ENCODE data around the gene DCST2.

DCST2 gene

GRCh38 chr1:155033524-155033923, at the start of gene DCST2, which contains the start of gene DCST1:
TSS of gene DCST2 (minus strand) at chr1:155033781. CDS start at chr1:155033701, 80 bp downstream.
TSS of gene DCST1 (plus strand) at chr1:155033824. CDS start at chr1:155034037, 213 bp downstream.
- no peak for DNase-seq (ENCODE audit: low read depth)

DNA sequence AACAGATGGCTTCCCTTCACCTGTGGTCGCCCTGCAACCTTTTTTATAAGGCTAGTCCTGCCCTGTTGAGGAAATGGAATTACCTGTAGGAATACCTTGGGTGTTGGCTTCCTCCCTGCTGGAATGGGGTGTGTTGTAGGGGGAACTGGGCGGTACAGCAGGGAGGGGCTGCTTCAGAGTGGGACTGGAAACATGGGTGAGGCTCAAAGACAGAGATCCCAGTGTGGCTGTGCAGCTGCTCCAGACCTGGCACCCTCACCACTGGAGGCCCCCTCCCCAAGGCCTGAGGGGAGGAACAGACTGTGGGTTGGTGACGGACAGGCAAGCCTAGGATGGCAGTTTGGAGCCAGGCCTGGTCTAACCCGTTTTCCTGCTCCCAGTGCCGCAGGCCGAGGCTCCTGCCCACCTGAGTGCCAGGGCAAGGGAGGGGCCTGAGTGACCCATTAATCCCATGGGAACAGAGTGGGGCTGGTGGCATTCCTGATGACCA, 49.5 kb upstream of the DCST2 start:
- DNase-seq (ENCODE audit: low read depth) = no peak

DNA sequence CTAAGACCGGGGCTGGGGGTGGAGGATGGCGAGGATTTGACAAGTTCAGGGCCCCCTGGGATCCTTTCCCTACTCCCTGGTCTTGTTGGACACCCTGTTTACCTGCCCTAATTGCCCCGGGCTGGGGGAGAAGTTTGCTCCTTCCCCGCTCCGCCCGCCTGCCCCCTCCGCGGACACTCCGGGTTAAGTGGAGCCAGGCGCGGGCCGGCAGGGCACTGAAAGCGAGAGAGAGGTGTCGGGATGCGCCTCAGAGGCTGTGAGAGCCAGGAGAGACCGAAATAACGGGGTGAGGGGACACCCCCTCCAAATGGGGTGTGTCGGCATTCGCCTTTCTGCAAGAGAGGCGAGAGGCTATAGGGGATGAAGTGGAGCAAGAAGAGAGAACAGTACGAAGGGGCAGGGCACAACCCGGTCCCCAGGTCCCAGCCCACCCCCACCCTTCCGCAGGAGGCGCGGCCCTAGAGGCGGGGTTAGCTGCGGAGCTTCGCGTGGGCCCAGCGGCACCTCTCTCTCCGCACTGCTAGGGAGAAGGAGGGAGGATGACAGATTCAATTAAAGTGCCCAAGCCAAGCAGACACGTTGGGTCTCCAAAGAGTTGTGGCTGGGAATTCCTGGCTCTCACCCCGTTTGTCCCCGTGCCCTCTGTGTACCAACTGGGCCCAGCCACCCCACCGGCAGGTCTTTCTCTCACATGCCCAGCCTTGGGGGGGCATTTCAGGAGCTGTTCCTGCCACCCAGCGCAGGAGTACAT, 48.9 kb upstream of the DCST2 start:
- DNase-seq (ENCODE audit: low read depth) = no peak

GRCh38 chr1:155081472-155082300, 48.1 kb upstream of the DCST2 start:
- no peak for DNase-seq (ENCODE audit: low read depth)

DNA sequence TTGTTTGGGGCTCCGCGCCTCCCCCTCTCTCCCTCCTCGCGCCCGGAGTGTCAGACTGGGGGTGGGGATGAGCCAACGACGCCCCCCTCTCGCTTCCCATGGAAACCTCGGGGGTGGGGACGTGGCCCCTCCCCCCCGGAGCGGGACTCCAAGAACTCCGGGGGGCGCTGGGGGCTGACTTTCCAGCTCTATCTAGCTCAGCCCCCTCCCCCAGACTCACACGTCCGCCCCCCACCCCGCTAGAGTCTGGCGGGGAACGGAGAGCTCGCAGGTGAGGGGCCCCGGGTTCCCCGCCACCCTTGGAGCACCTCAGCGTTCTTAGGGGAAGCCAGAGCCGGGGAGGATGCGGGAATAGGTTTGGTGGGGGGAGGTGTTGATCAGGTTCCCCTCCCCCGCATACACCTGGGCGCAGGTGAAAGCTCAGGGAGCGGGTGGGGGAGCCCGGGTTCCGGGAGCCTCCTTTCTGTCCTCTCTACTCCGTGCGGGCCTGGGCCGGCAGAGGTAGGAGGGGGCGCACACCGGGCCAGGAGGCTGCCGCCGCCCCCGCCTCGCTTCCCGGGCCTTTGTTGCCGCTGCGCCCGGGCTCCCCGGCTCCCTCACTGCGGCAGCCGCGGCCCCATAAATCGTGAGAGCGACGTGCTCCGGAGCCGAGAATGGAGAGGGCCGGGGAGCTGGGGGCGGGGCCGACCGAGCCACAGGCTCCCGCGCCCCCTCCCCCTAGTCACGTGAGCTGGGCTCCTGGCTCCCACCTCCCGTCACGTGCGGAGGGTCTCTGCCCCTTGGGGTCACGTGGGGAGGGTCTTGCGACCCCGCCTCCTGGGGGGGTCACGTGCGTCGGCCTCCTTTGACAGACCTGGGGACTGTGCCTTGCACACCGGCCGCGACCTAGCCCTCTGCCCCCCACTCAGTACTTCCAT, 47.0 kb upstream of the DCST2 start:
- DNase-seq (ENCODE audit: low read depth) = no peak

DNA sequence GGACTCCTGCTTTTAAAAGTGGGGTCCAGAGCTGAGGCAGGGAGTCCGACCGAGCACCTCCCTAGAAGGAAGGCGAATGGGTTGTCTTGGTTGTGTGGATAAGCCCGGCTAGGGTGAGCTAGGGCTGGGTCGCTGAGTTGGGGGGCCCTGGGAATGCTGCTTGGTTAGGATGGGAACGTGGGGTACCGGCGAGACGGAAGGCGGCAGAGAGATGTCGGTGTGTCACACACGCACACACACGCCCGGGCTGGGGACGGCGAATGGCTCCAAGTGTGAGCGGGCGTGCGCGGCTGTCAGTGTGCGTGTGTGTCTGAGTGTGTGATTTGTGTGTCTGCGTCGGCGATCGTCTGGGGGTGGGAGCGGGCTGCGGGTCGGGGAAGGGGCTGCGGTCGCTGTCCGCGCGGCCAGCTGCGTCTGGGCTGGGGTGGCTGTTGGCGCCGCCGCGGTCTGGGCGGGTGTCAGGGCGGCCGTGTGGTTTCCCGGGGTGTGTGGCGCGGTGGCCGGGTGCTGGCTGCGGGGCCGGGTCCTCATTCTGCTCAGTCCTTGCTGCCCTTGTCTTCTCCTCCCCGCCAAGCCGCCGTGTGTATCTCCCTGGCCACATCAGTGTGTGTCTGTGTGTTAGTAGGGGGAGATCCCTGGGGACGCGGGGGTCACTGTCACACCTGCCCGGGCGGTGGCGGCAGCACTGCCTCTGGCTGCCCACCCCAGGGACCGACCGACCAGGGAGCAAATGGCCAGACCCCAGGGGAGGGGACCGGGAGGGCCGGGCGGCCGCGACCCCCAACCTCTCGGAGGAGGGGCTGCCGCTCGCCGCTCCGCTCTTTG, 46.1 kb upstream of the DCST2 start:
- DNase-seq (ENCODE audit: low read depth) = no peak

DNA sequence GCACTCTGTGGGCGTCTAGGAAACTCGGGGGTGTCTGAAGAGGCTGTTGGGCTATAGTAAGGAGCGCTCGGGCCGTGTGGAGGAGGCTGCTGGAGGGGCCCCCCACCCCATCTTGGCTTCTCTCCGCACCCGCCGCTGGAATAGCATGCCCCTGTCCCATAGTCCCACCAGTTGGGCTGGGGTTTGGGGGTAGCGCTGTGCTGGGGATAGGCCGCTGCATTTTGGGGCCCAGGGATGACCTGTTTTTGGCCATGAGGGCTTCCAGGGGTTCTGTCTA, 45.6 kb upstream of the DCST2 start:
- DNase-seq (ENCODE audit: low read depth) = no peak

- DNase-seq (ENCODE audit: low read depth) = no peak
These were observed 45.1 kb upstream of the DCST2 start, which contains the start of gene EFNA3 for GRCh38 chr1:155078469-155079209. TSS of gene EFNA3 (plus strand) at chr1:155078837. CDS start at chr1:155078942, 105 bp downstream.

- no peak for DNase-seq (ENCODE audit: low read depth)
These were observed 44.3 kb upstream of the DCST2 start for GRCh38 chr1:155077758-155078445.

DNA sequence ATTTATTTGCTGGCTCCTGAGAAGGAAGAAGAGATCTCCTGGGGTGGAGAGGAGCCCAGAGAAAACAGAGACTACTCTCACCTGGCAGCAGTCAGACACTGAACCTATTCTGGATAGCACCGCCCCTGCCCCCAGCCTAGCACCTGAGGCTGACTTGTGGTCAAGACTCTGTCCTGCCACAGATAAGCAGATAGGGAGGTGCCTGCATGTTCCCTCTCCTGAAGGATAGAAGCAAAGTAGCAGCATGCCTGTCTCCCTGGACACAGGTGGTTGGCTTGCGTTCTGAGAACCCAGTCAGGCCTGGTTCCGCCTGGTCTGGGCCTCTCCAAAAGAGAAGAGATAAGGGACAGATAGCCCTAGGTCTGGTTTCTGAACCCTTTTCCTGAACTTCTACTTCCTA, 43.8 kb upstream of the DCST2 start:
- no peak for DNase-seq (ENCODE audit: low read depth)

DNA sequence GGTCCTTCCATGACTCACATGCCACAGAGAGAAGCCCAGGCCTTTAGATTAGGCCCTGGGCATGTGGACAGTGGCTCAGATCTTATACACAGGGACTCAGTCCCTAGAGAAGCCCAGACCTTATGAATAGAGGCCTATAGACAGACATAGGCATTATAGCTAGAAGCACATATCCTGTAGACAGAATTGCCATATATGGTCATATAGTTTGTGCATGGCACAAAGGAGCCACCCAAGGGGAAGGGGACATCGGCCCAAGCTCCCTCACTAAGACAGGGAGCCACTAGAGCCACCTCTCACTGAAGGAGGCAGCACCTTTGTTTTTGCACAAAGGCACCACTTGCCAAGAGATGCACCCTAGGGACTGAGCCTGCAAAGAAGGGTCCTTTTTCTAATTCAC, 42.8 kb upstream of the DCST2 start:
- no peak for DNase-seq (ENCODE audit: low read depth)

DNA sequence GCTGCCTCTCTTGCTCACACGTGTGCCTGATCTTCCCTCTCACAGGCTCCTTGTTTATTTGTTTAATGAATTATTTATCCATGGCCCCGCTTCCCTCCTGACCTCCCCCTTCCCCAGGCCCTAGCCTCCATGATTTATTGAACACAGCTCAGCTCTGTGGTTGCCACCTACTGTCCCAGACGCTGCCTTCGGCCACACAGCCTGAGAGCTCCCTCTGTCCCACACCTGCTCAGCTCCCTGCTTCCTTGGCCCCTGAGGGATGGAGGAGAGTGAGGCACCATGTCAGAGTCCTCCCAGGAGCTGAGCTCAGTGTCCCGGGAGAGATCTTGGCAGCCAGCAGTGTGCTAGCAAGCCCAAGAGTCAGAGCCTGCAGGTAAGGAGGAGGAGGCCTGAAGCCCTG, 42.0 kb upstream of the DCST2 start:
- DNase-seq (ENCODE audit: low read depth) = no peak

GRCh38 chr1:155073377-155074242, 40.0 kb upstream of the DCST2 start:
- no peak for DNase-seq (ENCODE audit: low read depth)

- DNase-seq (ENCODE audit: low read depth) = no peak
These were observed 39.1 kb upstream of the DCST2 start for GRCh38 chr1:155072531-155073289.

DNA sequence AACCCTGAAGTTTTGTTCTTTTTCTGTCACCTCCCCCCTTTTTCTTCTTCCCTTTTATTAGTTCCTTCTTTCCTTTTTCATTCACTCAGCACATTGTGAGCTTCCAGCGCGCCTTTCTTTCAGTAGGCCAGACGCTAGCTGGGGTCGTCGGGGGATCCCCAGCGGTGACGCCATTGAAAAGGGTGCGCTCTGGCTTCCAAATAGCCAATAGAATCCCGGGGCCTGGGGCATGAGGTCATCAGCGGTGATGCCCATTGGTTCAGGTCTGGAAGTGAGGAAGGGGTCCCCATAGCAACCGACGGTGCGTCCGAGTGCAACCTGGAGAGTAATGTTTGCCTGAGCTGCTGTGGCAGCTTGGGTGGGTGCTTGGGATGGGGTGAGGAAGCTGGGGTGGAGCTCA, 38.1 kb upstream of the DCST2 start:
- DNase-seq (ENCODE audit: low read depth) = no peak

- peak; percentile 47 for DNase-seq (ENCODE audit: low read depth)
These were observed 37.4 kb upstream of the DCST2 start for GRCh38 chr1:155070721-155071569.

GRCh38 chr1:155070158-155070621, 36.6 kb upstream of the DCST2 start:
- DNase-seq (ENCODE audit: low read depth) = no peak

Measured in stimulated activated CD8-positive, alpha-beta memory T cell treated with anti-CD3 and anti-CD28 coated beads, Interleukin-7, amount 100 ng/mL, for 24 hours (primary cell).